Adrenal gland (tissue), 5 donors: ENCODE results near the gene PCDHB2.

Experiments
- CTCF ChIP-seq, 6 experiments: fragments of 450-650 bp in 4 of 6; fragments of 200-600 bp in 2 of 6; sonication (generic) in 1 of 6; IDR thresholded peaks; 1 replicate in 5 of 6; 2 replicates in 1 of 6; pipeline versions ENCODE4 v1.5.1 to v1.8.0; 2016 to 2021; ENCODE audit warnings: antibody characterized with exemption in 6 of 6, mild to moderate bottlenecking in 2 of 6, moderate library complexity in 1 of 6
- POLR2A ChIP-seq, 2 donors: fragments of 450-650 bp; IDR thresholded peaks; one replicate each; pipeline ENCODE4 v1.6.1; 2017; ENCODE audit warnings: antibody characterized with exemption in 2 of 2, mild to moderate bottlenecking in 2 of 2, moderate library complexity in 1 of 2
- donor health status: DM: no; HTN: no; CAD: no.

DNA sequence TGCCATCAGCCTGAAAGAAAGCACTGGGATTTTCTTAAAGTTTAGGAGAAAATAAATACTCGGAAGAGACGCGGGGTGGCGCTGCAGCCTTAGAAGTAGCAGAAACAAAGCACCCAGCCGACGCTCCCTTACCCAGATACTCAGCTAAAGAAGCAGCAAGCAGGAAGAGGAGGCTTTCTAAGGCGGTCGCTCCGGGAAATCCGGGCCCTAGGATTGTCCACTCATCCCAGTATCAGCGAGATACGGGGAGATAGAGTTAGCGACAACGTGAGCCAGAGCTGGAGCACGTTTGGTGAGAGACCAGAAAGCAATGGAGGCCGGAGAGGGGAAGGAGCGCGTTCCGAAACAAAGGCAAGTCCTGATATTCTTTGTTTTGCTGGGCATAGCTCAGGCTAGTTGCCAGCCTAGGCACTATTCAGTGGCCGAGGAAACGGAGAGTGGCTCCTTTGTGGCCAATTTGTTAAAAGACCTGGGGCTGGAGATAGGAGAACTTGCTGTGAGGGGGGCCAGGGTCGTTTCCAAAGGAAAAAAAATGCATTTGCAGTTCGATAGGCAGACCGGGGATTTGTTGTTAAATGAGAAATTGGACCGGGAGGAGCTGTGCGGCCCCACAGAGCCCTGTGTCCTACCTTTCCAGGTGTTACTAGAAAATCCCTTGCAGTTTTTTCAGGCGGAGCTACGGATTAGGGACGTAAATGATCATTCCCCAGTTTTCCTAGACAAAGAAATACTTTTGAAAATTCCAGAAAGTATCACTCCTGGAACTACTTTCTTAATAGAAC is at the start of gene PCDHB2:
- TF ChIP-seq CTCF (IDR thresholded peaks at IDR 0.05): peak in 2 of 6 experiments; percentile 21 to 26
- TF ChIP-seq POLR2A (IDR thresholded peaks at IDR 0.05): no peak
